H9 (cell line): ENCODE results near the gene ZFP28. TPM values are rescaled to one million over a fixed set of nuclear protein-coding genes. Genes with fewer than 3 reads are reported as not detected.

ENCODE experiments used
- DNase-seq: peaks from one replicate; pipeline ENCODE4 v3.0.0-alpha.2; 2017
- H2AFZ ChIP-seq: one replicate; pipeline ENCODE4 v1.6.1; 2013; ENCODE audit warnings: mild to moderate bottlenecking, low read length, control low read depth, moderate library complexity
- H2AK5ac ChIP-seq: 2 replicates; pipeline ENCODE4 v1.6.1; 2013; ENCODE audit warnings: low read length, control low read depth, mixed read lengths; ENCODE audit not compliant: insufficient read length
- H2BK120ac ChIP-seq: one replicate; pipeline ENCODE4 v1.6.1; 2013; ENCODE audit warnings: low read depth, mild to moderate bottlenecking, low read length, control low read depth, inconsistent platforms; ENCODE audit not compliant: poor library complexity, severe bottlenecking
- H2BK12ac ChIP-seq: 2 replicates; pipeline ENCODE4 v1.6.1; 2013; ENCODE audit warnings: low read length, control low read depth, mixed read lengths, low read depth; ENCODE audit not compliant: insufficient read length
- H2BK15ac ChIP-seq: 2 replicates; pipeline ENCODE4 v1.6.1; 2013; ENCODE audit warnings: low read depth, low read length, control low read depth
- H2BK20ac ChIP-seq: one replicate; pipeline ENCODE4 v1.6.1; 2013; ENCODE audit warnings: low read depth, mild to moderate bottlenecking, low read length, control low read depth, inconsistent platforms; ENCODE audit not compliant: poor library complexity, severe bottlenecking
- H2BK5ac ChIP-seq: 2 replicates; pipeline ENCODE4 v1.6.1; 2013; ENCODE audit warnings: low read length, control low read depth, mixed read lengths; ENCODE audit not compliant: insufficient read length
- H3K14ac ChIP-seq: 2 replicates; pipeline ENCODE4 v1.6.1; 2013; ENCODE audit warnings: low read length, control low read depth; ENCODE audit not compliant: insufficient read depth
- H3K18ac ChIP-seq: 2 replicates; pipeline ENCODE4 v1.6.1; 2013; ENCODE audit warnings: low read depth, mild to moderate bottlenecking, mixed read lengths, low read length, control low read depth; ENCODE audit not compliant: insufficient read length
- H3K23ac ChIP-seq: 2 replicates; pipeline ENCODE4 v1.6.1; 2013; ENCODE audit warnings: low read length, control low read depth, mixed read lengths, low read depth; ENCODE audit not compliant: insufficient read length
- H3K23me2 ChIP-seq: 2 replicates; pipeline ENCODE4 v1.6.1; 2013; ENCODE audit warnings: low read depth, mild to moderate bottlenecking, mixed read lengths, low read length, control low read depth; ENCODE audit not compliant: insufficient read length, poor library complexity, severe bottlenecking
- H3K27ac ChIP-seq: 2 replicates; pipeline ENCODE4 v1.5.1; 2013; ENCODE audit warnings: low read length, control low read depth, mixed read lengths, low read depth; ENCODE audit not compliant: insufficient read length
- H3K27me3 ChIP-seq: 2 replicates; pipeline ENCODE4 v1.6.1; 2013; ENCODE audit warnings: low read length, control low read depth, inconsistent platforms; ENCODE audit not compliant: insufficient read depth
- H3K4ac ChIP-seq: 2 replicates; pipeline ENCODE4 v1.6.1; 2013; ENCODE audit warnings: low read depth, mild to moderate bottlenecking, control low read depth, inconsistent platforms, low read length, moderate library complexity
- H3K4me1 ChIP-seq: 2 replicates; pipeline ENCODE4 v1.6.1; 2013; ENCODE audit warnings: low read length, control low read depth, inconsistent platforms; ENCODE audit not compliant: insufficient read depth
- H3K4me2 ChIP-seq: 2 replicates; pipeline ENCODE4 v1.6.1; 2013; ENCODE audit warnings: low read length, control low read depth, mixed read lengths; ENCODE audit not compliant: insufficient read length, insufficient read depth
- H3K56ac ChIP-seq: 2 replicates; pipeline ENCODE4 v1.6.1; 2013; ENCODE audit warnings: low read depth, mild to moderate bottlenecking, mixed read lengths, low read length, control low read depth; ENCODE audit not compliant: insufficient read length
- H3K79me1 ChIP-seq: 2 replicates; pipeline ENCODE4 v1.6.1; 2013; ENCODE audit warnings: low read depth, mild to moderate bottlenecking, moderate library complexity, low read length, control low read depth, inconsistent platforms; ENCODE audit not compliant: insufficient read depth, poor library complexity, severe bottlenecking
- H3K79me2 ChIP-seq: 2 replicates; pipeline ENCODE4 v1.6.1; 2013; ENCODE audit warnings: low read length, control low read depth, inconsistent platforms; ENCODE audit not compliant: insufficient read depth
- H3K9ac ChIP-seq: 2 replicates; pipeline ENCODE4 v1.6.1; 2013; ENCODE audit warnings: low read length, control low read depth, mixed read lengths; ENCODE audit not compliant: insufficient read length; ENCODE audit errors: extremely low read depth
- H3K9me3 ChIP-seq: one replicate; pipeline ENCODE4 v1.6.1; 2013; ENCODE audit warnings: low read depth, low read length, inconsistent platforms; ENCODE audit not compliant: control insufficient read depth
- H3T11ph ChIP-seq: one replicate; pipeline ENCODE4 v1.6.1; 2013; ENCODE audit warnings: mild to moderate bottlenecking, low read length, control low read depth, inconsistent platforms
- H4K20me1 ChIP-seq: one replicate; pipeline ENCODE4 v1.6.1; 2013; ENCODE audit not compliant: control insufficient read depth, insufficient read length, insufficient read depth
- H4K5ac ChIP-seq: 2 replicates; pipeline ENCODE4 v1.6.1; 2013; ENCODE audit warnings: low read depth, mild to moderate bottlenecking, mixed read lengths, low read length, control low read depth; ENCODE audit not compliant: insufficient read length
- H4K8ac ChIP-seq: replicated peaks from 2 replicates; pipeline ENCODE4 v1.6.1; 2013; ENCODE audit warnings: low read length, control low read depth, mixed read lengths, low read depth; ENCODE audit not compliant: insufficient read length
- H4K91ac ChIP-seq: 2 replicates; pipeline ENCODE4 v1.6.1; 2013; ENCODE audit warnings: low read depth, mild to moderate bottlenecking, moderate library complexity, mixed read lengths, low read length, control low read depth; ENCODE audit not compliant: insufficient read length
- H3K27ac Mint-ChIP-seq, 3 experiments: 2 replicates in 2 of 3; 3 replicates in 1 of 3; pipeline ENCODE4 v1.8.0; 2020 to 2021; ENCODE audit warnings: mixed read lengths in 3 of 3, mild to moderate bottlenecking in 1 of 3, moderate library complexity in 1 of 3
- H3K27me3 Mint-ChIP-seq: 2 replicates; pipeline ENCODE4 v1.8.0; 2021; ENCODE audit warnings: low read depth, mild to moderate bottlenecking, moderate library complexity, mixed read lengths
- H3K36me3 Mint-ChIP-seq, 3 experiments: 2 replicates in 2 of 3; 3 replicates in 1 of 3; pipeline ENCODE4 v1.8.0; 2020 to 2021; ENCODE audit warnings: low read depth in 3 of 3, mixed read lengths in 3 of 3; ENCODE audit not compliant: insufficient read depth in 1 of 3
- H3K4me1 Mint-ChIP-seq, 2 experiments: 2 replicates each; pipeline ENCODE4 v1.8.0; 2020; ENCODE audit warnings: mixed read lengths in 2 of 2
- H3K4me3 Mint-ChIP-seq, 2 experiments: 2 replicates in 1 of 2; 3 replicates in 1 of 2; pipeline ENCODE4 v1.8.0; 2020 to 2021; ENCODE audit warnings: mild to moderate bottlenecking in 2 of 2, mixed read lengths in 2 of 2, moderate library complexity in 1 of 2
- H3K9me3 Mint-ChIP-seq, 2 experiments: 2 replicates in 1 of 2; 3 replicates in 1 of 2; pipeline ENCODE4 v1.8.0; 2020; ENCODE audit warnings: mild to moderate bottlenecking in 2 of 2, mixed read lengths in 2 of 2, moderate library complexity in 1 of 2
- CTCF ChIP-seq: fragments of 200-600 bp; sonication (generic); conservative IDR thresholded peaks from 3 replicates; pipeline ENCODE4 v1.8.0; 2021; ENCODE audit warnings: antibody characterized with exemption, mild to moderate bottlenecking
- WGBS: extraction: QIAGEN DNeasy Blood & Tissue Kit; methylation state at CpG from one replicate; pipeline ENCODE4 v1.1.7; 2013; ENCODE audit warnings: missing lambda C conversion rate, low lambda C conversion rate, mixed read lengths; ENCODE audit not compliant: insufficient read length; ENCODE audit errors: extremely low coverage; 5-methylcytosine and 5-hydroxymethylcytosine counted together
- total RNA-seq: library from RNA; stranded (reverse); gene quantifications from 2 replicates; pipeline ENCODE4 v1.2.1, GENCODE V29; 2021

The ZFP28 gene
- total RNA-seq, 1 experiment from 2014 or later: 3.8 TPM

- H2AK5ac ChIP-seq: no peak overlapping the region
- no peak overlapping the region for H2BK15ac ChIP-seq
- H2AFZ ChIP-seq: no peak overlapping the region
- peak overlapping the region; percentile 37 for H3K56ac ChIP-seq
- no peaks in the 10 kb centered on the region for H3K23me2 ChIP-seq
- H2BK5ac ChIP-seq: no peak overlapping the region
- H4K20me1 ChIP-seq: no peaks in the 10 kb centered on the region
- no peak overlapping the region for H3K23ac ChIP-seq
- Mint-ChIP-seq H3K9me3 (peaks cover 33 to 57% of the 10 kb centered on the region in 2 experiments), H3K27me3 (peaks cover 3% of the 10 kb centered on the region; the same call in 1 of the 2 replicates), H3K27ac (no peak overlapping the region), H3K4me3 (no peak overlapping the region), H3K4me1 (no peaks in the 10 kb centered on the region), H3K36me3 (peaks cover 0 to 15% (median 6%) of the 10 kb centered on the region in 3 experiments; a peak in 6 of 7 replicates)
- H3K9ac ChIP-seq: peak overlapping the region; percentile 68
- no peak overlapping the region for H2BK12ac ChIP-seq
- H4K5ac ChIP-seq: no peak overlapping the region
- no peaks in the 10 kb centered on the region; the same call in 1 of the 2 replicates for H3K4me1 ChIP-seq
- H3T11ph ChIP-seq: no peak overlapping the region
- H4K91ac ChIP-seq: no peak overlapping the region
- no peak for TF ChIP-seq CTCF
- DNase-seq: no peak
- H2BK120ac ChIP-seq: no peak overlapping the region
- H3K4ac ChIP-seq: no peak overlapping the region
- no CpG with 5 or more reads among the region's 17 CpGs for WGBS
- no peak overlapping the region for H2BK20ac ChIP-seq
- H3K27ac ChIP-seq: no peak overlapping the region
- peak overlapping the region; percentile 98 for H3K4me2 ChIP-seq
- H3K79me1 ChIP-seq: no peaks in the 10 kb centered on the region
- H3K27me3 ChIP-seq: no peaks in the 10 kb centered on the region; the same call in 1 of the 2 replicates
- peaks cover 11% of the 10 kb centered on the region for H3K9me3 ChIP-seq
- no peak overlapping the region for H3K18ac ChIP-seq
- peak overlapping the region; percentile 61 for H4K8ac ChIP-seq
- H3K79me2 ChIP-seq: no peaks in the 10 kb centered on the region
- no peak overlapping the region for H3K14ac ChIP-seq
Observed at GRCh38 chr19:56508290-56508778, 30.4 kb upstream of the ZFP28 start.
